ENCODE measurements around the gene OASL. TPM values are rescaled to one million over a fixed set of nuclear protein-coding genes. Genes with fewer than 3 reads are reported as not detected.

Gene OASL
- total and polyA plus RNA-seq, 4 experiments from 2014 or later: 5.6 to 9.8 (median 8.4) TPM

DNA sequence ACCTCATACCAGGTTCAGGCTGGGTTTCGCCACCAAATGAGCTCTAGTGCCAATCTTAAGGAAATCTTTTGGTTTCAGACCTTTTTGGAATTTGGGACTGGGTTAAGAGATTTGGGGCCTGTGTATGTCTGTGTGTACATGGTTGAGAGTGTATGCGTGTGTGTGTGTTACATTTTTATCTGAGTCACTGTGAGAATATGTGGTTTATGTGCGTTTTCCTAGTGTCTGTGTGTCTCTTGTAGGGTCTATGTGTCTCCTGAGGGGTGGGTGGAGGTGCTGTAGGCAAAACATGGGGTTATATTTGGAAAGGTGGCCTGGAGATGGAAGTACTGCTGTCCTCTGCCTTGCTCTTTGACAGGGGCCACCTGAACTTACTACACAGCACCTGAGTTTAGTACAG lies 40.6 kb downstream of the OASL start:
- Histone ChIP-seq H3K4me3 (ENCODE audit: low read length in 2 of 2) (no peak overlapping the region), H3K36me3 (ENCODE audit: insufficient read depth, low read length) (peaks cover 3% of the 10 kb centered on the region), H3K27me3 (ENCODE audit: insufficient read depth, low read length) (no peaks in the 10 kb centered on the region), H3K27ac (ENCODE audit: low read depth, low read length) (no peak overlapping the region), H3K4me1 (ENCODE audit: insufficient read depth, low read length) (no peaks in the 10 kb centered on the region), H3K9me3 (ENCODE audit: control insufficient read depth in 1 of 2, low read length in 2 of 2) (no peaks in the 10 kb centered on the region)
- no peak for DNase-seq
- intact Hi-C loops (cut with micrococcal nuclease): no loop called here
- Mint-ChIP-seq H3K27ac (no peak overlapping the region), H3K4me1 (no peaks in the 10 kb centered on the region), H3K36me3 (peaks cover 6 to 8% of the 10 kb centered on the region in 2 donors), H3K4me3 (no peak overlapping the region), H3K27me3 (peaks cover 2 to 4% of the 10 kb centered on the region in 2 donors), H3K9me3 (peaks cover 0 to 8% (median 0%) of the 10 kb centered on the region in 8 donors)
- ChIA-PET POLR2A (ENCODE audit: partially characterized antibody) (no interaction called here), CTCF (ENCODE audit: partially characterized antibody) (no interaction called here)

DNA sequence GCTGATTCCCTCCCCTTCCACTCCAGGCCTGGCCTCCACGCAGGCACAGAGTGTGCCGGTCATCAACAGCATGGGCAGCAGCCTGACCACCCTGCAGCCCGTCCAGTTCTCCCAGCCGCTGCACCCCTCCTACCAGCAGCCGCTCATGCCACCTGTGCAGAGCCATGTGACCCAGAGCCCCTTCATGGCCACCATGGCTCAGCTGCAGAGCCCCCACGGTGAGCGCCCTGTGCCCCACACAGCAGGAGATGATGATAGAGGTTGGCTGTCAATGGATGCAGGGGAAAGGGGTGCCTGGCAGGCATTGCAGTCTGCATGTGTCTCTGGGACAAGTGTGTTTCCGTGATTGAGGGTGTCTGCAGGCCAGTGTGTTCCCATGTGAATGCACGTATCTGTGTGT lies 41.6 kb downstream of the OASL start:
- H3K27ac Mint-ChIP-seq: no peak overlapping the region

DNA sequence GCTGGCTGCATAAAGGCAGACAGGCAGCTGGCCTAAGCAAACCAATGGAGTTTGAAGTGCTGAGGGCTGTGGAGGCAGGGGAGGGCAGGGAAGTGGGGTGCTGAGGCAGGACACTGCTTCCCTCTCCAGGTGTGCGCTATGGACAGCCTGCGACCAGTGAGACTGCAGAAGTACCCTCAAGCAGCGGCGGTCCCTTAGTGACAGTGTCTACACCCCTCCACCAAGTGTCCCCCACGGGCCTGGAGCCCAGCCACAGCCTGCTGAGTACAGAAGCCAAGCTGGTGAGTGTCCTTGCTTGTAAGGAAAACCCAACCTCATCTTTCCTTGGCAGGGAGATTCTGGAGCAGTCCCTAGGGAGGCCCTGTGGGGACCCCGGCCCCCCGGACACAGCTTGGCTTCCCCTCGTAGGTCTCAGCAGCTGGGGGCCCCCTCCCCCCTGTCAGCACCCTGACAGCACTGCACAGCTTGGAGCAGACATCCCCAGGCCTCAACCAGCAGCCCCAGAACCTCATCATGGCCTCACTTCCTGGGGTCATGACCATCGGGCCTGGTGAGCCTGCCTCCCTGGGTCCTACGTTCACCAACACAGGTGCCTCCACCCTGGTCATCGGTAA lies 42.8 kb downstream of the OASL start:
- Histone ChIP-seq H3K9me3 (ENCODE audit: control insufficient read depth in 1 of 2, low read length in 2 of 2) (no peaks in the 10 kb centered on the region), H3K4me1 (ENCODE audit: insufficient read depth, low read length) (no peaks in the 10 kb centered on the region), H3K27ac (ENCODE audit: low read depth, low read length) (no peak overlapping the region), H3K27me3 (ENCODE audit: insufficient read depth, low read length) (no peaks in the 10 kb centered on the region), H3K4me3 (ENCODE audit: low read length in 2 of 2) (no peak overlapping the region), H3K36me3 (ENCODE audit: insufficient read depth, low read length) (no peaks in the 10 kb centered on the region)
- intact Hi-C loops (cut with micrococcal nuclease): no loop called here
- peaks cover 0 to 8% (median 0%) of the 10 kb centered on the region in 8 donors for H3K9me3 Mint-ChIP-seq
- no peaks in the 10 kb centered on the region for H3K4me1 Mint-ChIP-seq
- ChIA-PET POLR2A (ENCODE audit: partially characterized antibody) (interaction anchor here (0.5 kb wide), 1 partner anchor 390 kb away, joined by 3 read pairs; no protein-coding TSS in a partner anchor), CTCF (ENCODE audit: partially characterized antibody) (no interaction called here)
- DNase-seq: no peak
- H3K36me3 Mint-ChIP-seq: no peaks in the 10 kb centered on the region
- no peak overlapping the region for H3K27ac Mint-ChIP-seq
- H3K4me3 Mint-ChIP-seq: no peak overlapping the region
- peaks cover 2 to 7% of the 10 kb centered on the region in 2 donors for H3K27me3 Mint-ChIP-seq

More for the DNA sequence above, 41.6 kb downstream of the OASL start:
- Mint-ChIP-seq H3K27me3 (peaks cover 2 to 7% of the 10 kb centered on the region in 2 donors), H3K4me1 (no peaks in the 10 kb centered on the region), H3K36me3 (peaks cover 2% of the 10 kb centered on the region in 2 donors), H3K9me3 (peaks cover 0 to 8% (median 0%) of the 10 kb centered on the region in 8 donors), H3K4me3 (no peak overlapping the region)
- no peak overlapping the region for H3K4me3 ChIP-seq (ENCODE audit: low read length in 2 of 2)
- no peak for DNase-seq
- POLR2A ChIA-PET (ENCODE audit: partially characterized antibody): no interaction called here
- H3K4me1 ChIP-seq (ENCODE audit: insufficient read depth, low read length): no peaks in the 10 kb centered on the region
- no peak overlapping the region for H3K27ac ChIP-seq (ENCODE audit: low read depth, low read length)
- no peaks in the 10 kb centered on the region for H3K27me3 ChIP-seq (ENCODE audit: insufficient read depth, low read length)
- CTCF ChIA-PET (ENCODE audit: partially characterized antibody): no interaction called here
- no peaks in the 10 kb centered on the region for H3K9me3 ChIP-seq (ENCODE audit: control insufficient read depth in 1 of 2, low read length in 2 of 2)
- intact Hi-C loops (cut with micrococcal nuclease): no loop called here
- no peaks in the 10 kb centered on the region for H3K36me3 ChIP-seq (ENCODE audit: insufficient read depth, low read length)

DNA sequence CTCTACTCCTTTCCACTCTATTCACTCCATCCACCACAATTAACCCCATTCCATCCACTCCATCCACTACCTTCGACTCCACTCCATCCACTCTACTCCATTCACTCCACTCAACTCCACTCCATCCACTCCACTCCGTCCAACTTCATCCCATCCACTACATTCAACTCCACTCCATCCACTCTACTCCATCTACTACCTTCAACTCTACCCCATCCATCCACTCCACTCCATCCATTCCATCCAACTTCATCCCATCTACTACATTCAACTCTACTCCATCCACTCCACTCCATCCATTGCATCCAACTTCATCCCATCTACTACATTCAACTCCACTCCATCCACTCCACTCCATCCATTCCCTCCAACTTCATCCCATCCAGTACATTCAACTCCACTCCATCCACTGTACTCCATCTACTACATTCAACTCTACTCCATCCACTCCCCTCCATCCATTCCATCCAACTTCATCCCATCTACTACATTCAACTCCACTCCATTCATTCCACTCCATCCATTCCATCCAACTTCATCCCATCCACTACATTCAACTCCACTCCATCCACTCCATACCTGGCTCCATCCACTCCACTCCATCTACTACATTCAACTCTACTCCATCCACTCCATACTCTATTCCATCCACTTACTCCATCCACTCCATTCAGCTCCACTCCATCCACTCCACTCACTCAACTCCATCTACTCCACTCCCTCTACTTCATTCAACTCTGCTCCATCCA lies 44.3 kb downstream of the OASL start:
- peaks cover 2 to 7% of the 10 kb centered on the region in 2 donors for H3K27me3 Mint-ChIP-seq
- H3K27ac Mint-ChIP-seq: no peak overlapping the region
- no peaks in the 10 kb centered on the region for H3K4me1 Mint-ChIP-seq
- H3K36me3 Mint-ChIP-seq: no peaks in the 10 kb centered on the region
- Histone ChIP-seq H3K9me3 (ENCODE audit: control insufficient read depth in 1 of 2, low read length in 2 of 2) (no peaks in the 10 kb centered on the region), H3K27ac (ENCODE audit: low read depth, low read length) (no peak overlapping the region), H3K4me3 (ENCODE audit: low read length in 2 of 2) (no peak overlapping the region), H3K4me1 (ENCODE audit: insufficient read depth, low read length) (no peaks in the 10 kb centered on the region), H3K27me3 (ENCODE audit: insufficient read depth, low read length) (no peaks in the 10 kb centered on the region), H3K36me3 (ENCODE audit: insufficient read depth, low read length) (no peaks in the 10 kb centered on the region)
- H3K9me3 Mint-ChIP-seq: peaks cover 0 to 8% (median 0%) of the 10 kb centered on the region in 8 donors
- H3K4me3 Mint-ChIP-seq: peak overlapping the region in 1 of 8 donors; percentile 22
- ChIA-PET POLR2A (ENCODE audit: partially characterized antibody) (no interaction called here), CTCF (ENCODE audit: partially characterized antibody) (no interaction called here)
- no peak for DNase-seq
- intact Hi-C loops (cut with micrococcal nuclease): no loop called here

DNA sequence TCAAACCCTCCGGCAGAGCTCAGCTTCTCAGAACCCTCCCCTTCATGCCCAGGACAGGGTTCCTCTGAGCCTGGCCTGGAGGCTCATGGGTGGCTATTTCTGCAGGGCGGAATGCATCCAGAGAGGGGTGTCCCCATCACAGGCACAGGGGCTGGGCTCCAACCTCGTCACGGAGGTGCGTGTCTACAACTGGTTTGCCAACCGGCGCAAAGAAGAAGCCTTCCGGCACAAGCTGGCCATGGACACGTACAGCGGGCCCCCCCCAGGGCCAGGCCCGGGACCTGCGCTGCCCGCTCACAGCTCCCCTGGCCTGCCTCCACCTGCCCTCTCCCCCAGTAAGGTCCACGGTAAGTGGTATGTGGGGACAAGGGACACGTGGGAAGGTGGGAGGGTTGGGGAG lies 45.0 kb downstream of the OASL start:
- H3K27ac Mint-ChIP-seq: no peak overlapping the region
- ChIA-PET CTCF (ENCODE audit: partially characterized antibody) (interaction anchor here (0.6 to 2.9 kb wide), 2 partner anchors 22 to 26 kb away, joined by 3 to 9 read pairs; no protein-coding TSS in a partner anchor), POLR2A (ENCODE audit: partially characterized antibody) (no interaction called here)

DNA sequence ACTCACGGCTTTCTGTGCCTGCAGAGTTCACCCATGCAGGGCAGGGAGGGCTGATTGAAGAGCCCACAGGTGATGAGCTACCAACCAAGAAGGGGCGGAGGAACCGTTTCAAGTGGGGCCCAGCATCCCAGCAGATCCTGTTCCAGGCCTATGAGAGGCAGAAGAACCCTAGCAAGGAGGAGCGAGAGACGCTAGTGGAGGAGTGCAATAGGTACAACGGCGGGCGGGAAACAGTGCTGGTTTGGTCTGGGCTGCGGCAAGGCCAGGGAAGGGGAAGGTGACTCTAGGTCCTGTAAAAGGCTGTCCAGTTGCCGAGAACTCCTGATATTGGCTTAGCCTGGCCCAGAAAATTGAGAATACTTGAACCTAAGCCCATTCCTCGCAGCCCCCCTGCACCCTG lies 45.5 kb downstream of the OASL start:
- H3K9me3 ChIP-seq (ENCODE audit: control insufficient read depth in 1 of 2, low read length in 2 of 2): no peaks in the 10 kb centered on the region
- CTCF ChIA-PET (ENCODE audit: partially characterized antibody): interaction anchor here (0.6 to 2.9 kb wide), 2 partner anchors 22 to 25 kb away, joined by 3 to 9 read pairs; no protein-coding TSS in a partner anchor
- DNase-seq: no peak
- peak overlapping the region in 1 of 7 donors; percentile 11 for H3K27ac Mint-ChIP-seq
- H3K4me1 ChIP-seq (ENCODE audit: insufficient read depth, low read length): no peaks in the 10 kb centered on the region
- H3K27me3 ChIP-seq (ENCODE audit: insufficient read depth, low read length): no peaks in the 10 kb centered on the region
- H3K9me3 Mint-ChIP-seq: peaks cover 0 to 8% (median 0%) of the 10 kb centered on the region in 8 donors
- peaks cover 2 to 7% of the 10 kb centered on the region in 2 donors for H3K27me3 Mint-ChIP-seq
- H3K4me3 Mint-ChIP-seq: no peak overlapping the region
- no peak overlapping the region for H3K4me3 ChIP-seq (ENCODE audit: low read length in 2 of 2)
- H3K36me3 ChIP-seq (ENCODE audit: insufficient read depth, low read length): no peaks in the 10 kb centered on the region
- no peak overlapping the region for H3K27ac ChIP-seq (ENCODE audit: low read depth, low read length)
- POLR2A ChIA-PET (ENCODE audit: partially characterized antibody): no interaction called here
- no peaks in the 10 kb centered on the region for H3K36me3 Mint-ChIP-seq
- no peaks in the 10 kb centered on the region for H3K4me1 Mint-ChIP-seq
- intact Hi-C loops (cut with micrococcal nuclease): no loop called here

More for the DNA sequence above, 45.0 kb downstream of the OASL start:
- Mint-ChIP-seq H3K9me3 (peaks cover 0 to 8% (median 0%) of the 10 kb centered on the region in 8 donors), H3K4me1 (no peaks in the 10 kb centered on the region), H3K4me3 (no peak overlapping the region), H3K36me3 (no peaks in the 10 kb centered on the region), H3K27me3 (peaks cover 2 to 7% of the 10 kb centered on the region in 2 donors)
- intact Hi-C loops (cut with micrococcal nuclease): no loop called here
- no peak overlapping the region for H3K4me3 ChIP-seq (ENCODE audit: low read length in 2 of 2)
- no peak for DNase-seq
- H3K36me3 ChIP-seq (ENCODE audit: insufficient read depth, low read length): no peaks in the 10 kb centered on the region
- H3K9me3 ChIP-seq (ENCODE audit: control insufficient read depth in 1 of 2, low read length in 2 of 2): no peaks in the 10 kb centered on the region
- no peaks in the 10 kb centered on the region for H3K27me3 ChIP-seq (ENCODE audit: insufficient read depth, low read length)
- no peak overlapping the region for H3K27ac ChIP-seq (ENCODE audit: low read depth, low read length)
- no peaks in the 10 kb centered on the region for H3K4me1 ChIP-seq (ENCODE audit: insufficient read depth, low read length)

DNA sequence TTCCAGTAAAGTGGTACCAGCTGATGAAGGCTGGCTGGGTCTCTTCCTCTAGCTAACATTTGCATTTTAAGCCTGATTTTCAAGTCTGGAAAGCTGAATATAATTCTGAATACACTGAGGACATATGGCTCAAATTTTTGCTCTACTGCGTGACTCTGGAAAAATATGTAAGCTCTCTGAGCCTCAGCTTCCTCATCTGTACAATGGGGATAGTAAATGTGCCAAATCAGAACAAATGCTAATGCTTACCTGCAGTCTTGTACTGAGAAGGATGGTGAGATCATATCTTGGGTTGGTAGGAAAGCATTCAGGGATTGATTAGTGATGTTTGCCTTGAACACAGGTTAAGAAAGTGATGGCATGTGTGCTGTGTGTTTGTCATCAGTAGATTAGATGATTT lies 46.1 kb downstream of the OASL start:
- CTCF ChIA-PET (ENCODE audit: partially characterized antibody): interaction anchor here (1.1 to 2.9 kb wide), 2 partner anchors 21 to 67 kb away, joined by 3 to 9 read pairs; no protein-coding TSS in a partner anchor
- Mint-ChIP-seq H3K27ac (no peak overlapping the region), H3K36me3 (no peaks in the 10 kb centered on the region), H3K9me3 (peaks cover 0 to 8% (median 1%) of the 10 kb centered on the region in 8 donors), H3K4me1 (no peaks in the 10 kb centered on the region), H3K27me3 (peaks cover 2 to 7% of the 10 kb centered on the region in 2 donors), H3K4me3 (no peak overlapping the region)
- DNase-seq: no peak
- Histone ChIP-seq H3K27me3 (ENCODE audit: insufficient read depth, low read length) (no peaks in the 10 kb centered on the region), H3K27ac (ENCODE audit: low read depth, low read length) (no peak overlapping the region), H3K4me1 (ENCODE audit: insufficient read depth, low read length) (no peaks in the 10 kb centered on the region), H3K4me3 (ENCODE audit: low read length in 2 of 2) (no peak overlapping the region), H3K36me3 (ENCODE audit: insufficient read depth, low read length) (no peaks in the 10 kb centered on the region), H3K9me3 (ENCODE audit: control insufficient read depth in 1 of 2, low read length in 2 of 2) (no peaks in the 10 kb centered on the region)
- intact Hi-C loops (cut with micrococcal nuclease): no loop called here
- POLR2A ChIA-PET (ENCODE audit: partially characterized antibody): no interaction called here
